ENCODE data around the gene SLC15A2.
"Not testable (repeated sequence)": the region's sequence is repeated elsewhere in the genome, so short reads cannot be mapped to it uniquely, and the experiment has no call there.

The SLC15A2 gene

DNA sequence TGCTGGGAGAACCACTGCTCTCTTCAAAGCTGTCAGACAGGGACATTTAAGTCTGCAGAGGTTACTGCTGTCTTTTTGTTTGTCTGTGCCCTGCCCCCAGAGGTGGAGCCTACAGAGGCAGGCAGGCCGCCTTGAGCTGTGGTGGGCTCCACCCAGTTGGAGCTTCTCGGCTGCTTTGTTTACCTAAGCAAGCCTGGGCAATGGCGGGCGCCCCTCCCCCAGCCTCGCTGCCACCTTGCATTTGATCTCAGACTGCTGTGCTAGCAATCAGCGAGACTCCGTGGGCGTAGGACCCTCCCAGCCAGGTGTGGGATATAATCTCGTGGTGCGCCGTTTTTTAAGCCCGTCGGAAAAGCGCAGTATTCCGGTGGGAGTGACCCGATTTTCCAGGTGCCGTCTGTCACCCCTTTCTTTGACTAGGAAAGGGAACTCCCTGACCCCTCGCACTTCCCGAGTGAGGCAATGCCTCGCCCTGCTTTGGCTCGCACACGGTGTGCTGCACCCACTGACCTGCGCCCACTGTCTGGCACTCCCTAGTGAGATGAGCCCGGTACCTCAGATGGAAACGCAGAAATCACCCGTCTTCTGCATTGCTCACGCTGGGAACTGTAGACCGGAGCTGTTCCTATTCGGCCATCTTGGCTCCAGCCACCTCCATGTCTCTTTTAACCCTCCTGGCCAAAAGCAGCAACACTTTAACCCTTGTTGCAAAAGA is 44.1 kb downstream of the SLC15A2 start:
- DNase-seq: not testable (repeated sequence)

GRCh38 chr3:121941592-121941991 is 47.4 kb downstream of the SLC15A2 start:
- no peak for DNase-seq

DNA sequence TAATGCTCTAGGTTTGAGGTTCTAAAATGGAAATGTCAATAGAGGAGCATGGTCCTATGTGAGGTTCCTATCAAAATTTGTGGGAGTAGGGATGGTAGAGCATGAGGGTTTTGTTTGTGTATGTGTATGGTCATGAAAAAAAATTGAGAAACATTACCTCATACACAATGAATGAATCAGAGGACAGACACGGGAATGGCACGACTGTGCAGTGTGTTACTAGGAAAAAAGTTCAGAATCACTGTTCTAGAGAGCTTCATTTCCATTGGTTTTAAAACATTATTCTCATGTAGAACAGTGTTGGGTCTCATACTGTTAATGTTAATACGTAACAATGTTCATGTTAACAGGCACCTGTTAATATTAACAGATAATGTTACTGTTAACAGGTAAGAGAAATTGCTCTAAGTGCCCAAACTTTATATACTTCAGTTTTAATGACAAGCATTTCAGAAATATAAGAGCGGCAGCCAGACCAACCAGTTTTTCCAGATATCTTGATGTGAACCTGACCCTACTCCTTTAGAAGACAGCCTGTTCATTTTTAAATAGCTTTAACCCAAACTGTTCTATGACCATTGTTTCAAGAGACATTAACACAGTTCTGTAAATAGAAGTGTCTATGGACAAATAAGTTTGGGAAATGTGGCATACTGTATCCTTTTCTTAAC is 48.0 kb downstream of the SLC15A2 start:
- DNase-seq: no peak

GRCh38 chr3:121943431-121943830 is 49.2 kb downstream of the SLC15A2 start:
- no peak for DNase-seq

DNA sequence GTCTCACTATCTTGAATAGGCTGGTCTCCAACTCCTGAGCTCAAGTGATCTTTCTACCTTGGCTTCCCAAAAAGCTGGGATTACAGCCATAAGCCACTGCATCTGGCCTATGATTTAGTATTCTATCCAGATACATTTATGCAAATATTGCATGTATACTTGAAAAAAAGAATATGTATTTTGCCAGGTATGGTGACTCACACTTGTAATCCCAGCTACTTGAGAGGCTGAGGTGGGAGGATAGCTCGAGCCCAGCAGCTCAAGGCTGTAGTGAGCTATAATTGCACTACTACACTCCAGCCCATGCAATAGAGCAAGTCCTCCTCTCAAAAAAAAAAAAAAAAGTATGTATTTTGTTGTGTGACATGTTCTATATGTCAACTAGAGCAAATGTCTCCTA is 54.4 kb downstream of the SLC15A2 start:
- DNase-seq: no peak

DNA sequence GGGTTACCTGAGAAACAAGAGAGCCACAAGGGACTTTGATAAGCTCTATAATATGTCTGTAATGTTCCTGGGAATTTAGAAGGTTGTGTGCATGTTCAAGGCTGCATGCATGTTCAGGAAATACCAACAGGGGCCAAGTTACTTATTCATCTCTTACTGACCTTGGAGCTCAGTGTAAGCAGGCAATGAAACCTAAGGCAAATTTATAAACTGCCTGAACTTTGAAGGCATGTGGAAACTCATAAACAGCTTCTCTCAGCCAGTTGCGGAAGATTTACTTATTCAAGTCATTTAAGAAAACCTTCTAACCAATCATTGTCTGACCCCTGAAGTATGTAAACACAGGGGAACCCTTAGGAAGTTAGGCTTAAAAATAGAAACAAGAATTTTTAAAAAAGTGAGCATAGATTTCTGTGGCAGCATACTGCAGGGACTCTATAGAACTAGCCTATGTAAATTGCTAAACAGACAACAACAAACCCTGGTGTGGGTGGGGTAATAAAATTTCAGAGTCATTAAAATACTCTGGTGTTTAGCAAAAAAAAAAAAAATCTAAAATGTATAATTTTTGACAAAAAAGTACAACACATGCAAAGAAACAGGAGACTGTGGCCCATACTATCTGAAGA is 57.2 kb downstream of the SLC15A2 start:
- no peak for DNase-seq

GRCh38 chr3:121956363-121956762 is 62.2 kb downstream of the SLC15A2 start:
- DNase-seq: no peak

- no peak for DNase-seq
These were observed 63.6 kb downstream of the SLC15A2 start for GRCh38 chr3:121957674-121958415.

DNA sequence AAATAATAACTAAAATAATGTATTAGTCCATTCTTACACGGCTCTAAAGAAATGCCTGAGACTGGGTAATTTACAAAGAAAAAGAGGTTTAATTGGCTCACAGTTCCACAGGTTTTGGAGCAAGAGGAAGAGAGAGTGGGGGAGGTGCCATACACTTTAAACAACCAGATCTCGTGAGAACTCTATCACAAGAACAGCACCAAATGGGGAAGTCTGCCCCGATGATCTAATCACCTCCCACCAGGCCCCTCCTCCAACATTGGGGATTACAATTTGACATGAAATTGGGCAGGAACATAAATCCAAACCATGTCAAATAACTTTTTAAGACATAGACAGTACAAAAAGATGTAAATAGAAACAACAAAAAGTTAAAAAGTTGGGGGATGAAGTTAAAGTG is 64.6 kb downstream of the SLC15A2 start:
- DNase-seq: no peak

GRCh38 chr3:121961283-121961682 is 67.1 kb downstream of the SLC15A2 start:
- DNase-seq: no peak

GRCh38 chr3:121962443-121962842 is 68.2 kb downstream of the SLC15A2 start:
- no peak for DNase-seq

GRCh38 chr3:121963608-121964007 is 69.4 kb downstream of the SLC15A2 start:
- DNase-seq: no peak

GRCh38 chr3:121969631-121970030 is 75.4 kb downstream of the SLC15A2 start:
- DNase-seq: no peak

DNA sequence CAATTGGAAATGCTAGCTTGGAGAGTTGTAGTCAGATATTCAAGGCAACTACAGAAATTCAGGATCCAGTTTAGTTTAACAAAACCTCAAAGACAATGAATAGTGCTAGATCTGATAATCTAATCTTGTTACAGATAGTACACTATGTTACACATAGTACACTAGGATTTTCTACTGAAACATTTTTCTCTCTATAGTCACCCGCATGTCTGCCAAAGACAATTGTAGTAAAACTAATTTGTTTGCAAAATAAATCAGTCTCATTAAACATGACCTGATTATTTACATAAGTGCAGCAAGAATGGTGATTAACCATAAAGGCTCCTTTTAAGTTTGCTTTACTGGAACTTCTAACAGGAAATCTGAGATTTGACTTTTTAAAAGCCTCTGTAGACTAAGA is 75.8 kb downstream of the SLC15A2 start:
- DNase-seq: no peak

- DNase-seq: no peak
These were observed 80.5 kb downstream of the SLC15A2 start for GRCh38 chr3:121974601-121975111.

GRCh38 chr3:121975702-121976302 is 81.6 kb downstream of the SLC15A2 start:
- DNase-seq: no peak

GRCh38 chr3:121976727-121977126 is 82.5 kb downstream of the SLC15A2 start:
- DNase-seq: no peak

GRCh38 chr3:121979246-121979645 is 85.0 kb downstream of the SLC15A2 start:
- DNase-seq: no peak

GRCh38 chr3:121979734-121980449 is 85.7 kb downstream of the SLC15A2 start:
- no peak for DNase-seq

DNA sequence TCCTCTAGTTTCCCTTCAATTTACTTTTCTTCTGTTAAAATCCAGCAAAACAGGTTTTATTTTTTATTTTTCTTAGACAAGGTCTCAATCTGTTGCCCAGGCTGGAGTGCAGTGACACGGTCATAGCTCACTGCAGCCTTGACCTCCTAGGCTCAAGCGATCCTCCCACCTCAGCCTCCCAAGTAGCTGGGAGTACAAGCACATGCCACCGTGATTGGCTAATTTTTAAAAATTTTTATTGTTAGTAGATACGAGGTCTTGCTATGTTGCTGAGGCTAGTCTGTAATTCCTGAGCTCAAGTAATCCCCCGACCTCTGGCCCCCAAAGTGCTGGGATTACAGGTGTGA is 86.2 kb downstream of the SLC15A2 start:
- no peak for DNase-seq

GRCh38 chr3:121981473-121981872 is 87.3 kb downstream of the SLC15A2 start:
- no peak for DNase-seq

- DNase-seq: no peak
These were observed 91.6 kb downstream of the SLC15A2 start for GRCh38 chr3:121985846-121986245.

Measured in NCI-H524 treated with DMSO at 0.1 percent for 48 hours (cell line).